D721Med (cell line): ENCODE measurements around the gene IMMP2L.

Experiments used
- DNase-seq: peaks from one replicate; pipeline ENCODE4 v3.0.0; 2011; ENCODE audit warnings: low spot score; ENCODE audit not compliant: insufficient read length
- FAIRE-seq: peaks from 2 replicates; lab custom pipeline; 2011; peaks lifted over from hg19 to GRCh38; lab: Jason Lieb, UNC
- CTCF ChIP-seq: IDR thresholded peaks from 2 replicates; pipeline ENCODE4 v1.5.1; 2012; ENCODE audit warnings: mild to moderate bottlenecking, control low read depth; ENCODE audit not compliant: insufficient read depth; ENCODE audit errors: missing control alignments

The IMMP2L gene

DNA sequence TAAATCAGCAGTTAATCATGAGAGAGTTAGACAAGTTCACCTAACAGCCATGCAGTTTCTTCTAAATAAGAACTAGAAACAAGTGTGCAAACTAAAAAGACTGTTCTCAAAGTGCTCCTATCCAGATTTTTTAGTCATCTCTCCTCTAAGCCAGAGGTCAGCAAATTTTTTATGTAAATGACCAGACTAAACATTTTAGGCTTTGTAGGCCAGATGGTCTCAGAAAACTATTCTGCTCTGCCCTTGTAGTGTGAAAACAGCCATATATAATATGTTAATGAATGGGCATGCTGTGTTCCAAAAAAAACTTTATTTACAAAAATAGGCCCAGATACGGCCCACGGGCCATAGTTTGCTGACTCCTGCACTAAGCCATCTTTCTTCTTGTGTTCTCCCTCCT is 734.4 kb downstream of the IMMP2L start:
- no peak for DNase-seq

DNA sequence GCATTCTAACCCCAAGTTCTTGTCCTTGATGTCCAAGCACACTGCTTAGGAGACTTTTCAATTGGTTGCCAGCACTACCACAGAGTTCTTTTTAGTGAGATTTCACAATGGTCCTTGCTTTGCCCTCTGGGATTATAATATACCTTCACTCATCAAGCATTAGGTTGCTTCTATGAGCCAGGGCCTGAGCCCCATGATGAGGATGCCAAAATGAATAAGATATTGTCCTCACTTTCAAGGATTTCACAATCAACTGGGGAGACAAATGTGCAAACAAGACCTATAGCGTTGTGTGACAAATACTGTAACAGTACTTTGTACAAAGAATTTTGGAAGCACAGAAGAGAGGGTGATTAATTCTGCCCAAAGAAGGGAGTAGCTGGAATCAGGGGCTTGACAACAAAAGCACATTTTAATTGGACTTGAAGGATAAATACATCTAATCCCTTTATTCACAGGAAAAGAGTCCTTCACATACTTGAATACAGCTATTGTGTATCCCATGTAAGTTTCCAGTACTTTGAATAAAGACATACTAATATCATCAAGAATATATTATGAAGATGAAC is 734.9 kb downstream of the IMMP2L start:
- no peak for TF ChIP-seq CTCF
- FAIRE-seq (no peak), DNase-seq (no peak)

More for the DNA sequence above, 734.4 kb downstream of the IMMP2L start:
- no peak for FAIRE-seq
- no peak for TF ChIP-seq CTCF

GRCh38 chr7:110813986-110814385 is 748.3 kb downstream of the IMMP2L start:
- no peak for DNase-seq
- no peak for FAIRE-seq
- no peak for TF ChIP-seq CTCF

- TF ChIP-seq CTCF: no peak
- FAIRE-seq (no peak), DNase-seq (no peak)
These were observed 752.5 kb downstream of the IMMP2L start for GRCh38 chr7:110809832-110810231.

GRCh38 chr7:110808361-110808760 is 753.9 kb downstream of the IMMP2L start:
- FAIRE-seq (no peak), DNase-seq (no peak)
- no peak for TF ChIP-seq CTCF

DNA sequence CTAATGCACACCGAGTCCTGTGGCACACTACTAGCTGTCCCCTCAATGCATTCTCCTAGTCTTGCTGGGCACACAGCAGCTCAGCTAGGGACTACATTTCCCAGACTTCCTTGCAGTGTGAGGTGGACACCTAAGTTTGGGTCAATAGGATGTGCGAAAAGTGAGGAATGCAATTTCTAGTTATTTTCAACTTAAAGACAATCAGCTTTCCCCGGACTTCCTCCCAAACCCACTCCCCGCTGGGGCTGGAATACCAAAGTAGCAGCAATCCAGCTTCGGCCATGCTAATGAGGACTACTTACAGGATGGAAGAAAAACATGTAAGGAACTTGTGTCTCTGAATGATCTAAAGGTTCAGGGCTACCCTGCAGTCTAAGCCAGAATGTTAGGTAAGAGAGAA is 757.8 kb downstream of the IMMP2L start:
- FAIRE-seq: no peak

More for the DNA sequence above, 757.8 kb downstream of the IMMP2L start:
- TF ChIP-seq CTCF: no peak
- no peak for DNase-seq
